Ovary (tissue), 3 donors: ENCODE data around the gene MRPL17.

Experiments used
- EP300 ChIP-seq: sonication (generic); formaldehyde crosslinking; IDR thresholded peaks from one replicate; pipeline ENCODE4 v1.6.1; 2017; ENCODE audit warnings: antibody characterized with exemption
- POLR2A ChIP-seq: fragments of 450-650 bp; IDR thresholded peaks from one replicate; pipeline ENCODE4 v1.6.1; 2017; ENCODE audit warnings: antibody characterized with exemption, mild to moderate bottlenecking, moderate library complexity
- TF ChIP-seq, protein P1 (sequence below), 3 donors: fragments of 450-650 bp in 2 of 3; fragments of 200-600 bp in 1 of 3; IDR thresholded peaks; one replicate each; pipeline versions ENCODE4 v1.5.1 to v1.8.0; 2016 to 2022; ENCODE audit warnings: antibody characterized with exemption in 3 of 3, mild to moderate bottlenecking in 1 of 3
- donor health status: DM: no; HTN: no; CAD: no.

DNA sequence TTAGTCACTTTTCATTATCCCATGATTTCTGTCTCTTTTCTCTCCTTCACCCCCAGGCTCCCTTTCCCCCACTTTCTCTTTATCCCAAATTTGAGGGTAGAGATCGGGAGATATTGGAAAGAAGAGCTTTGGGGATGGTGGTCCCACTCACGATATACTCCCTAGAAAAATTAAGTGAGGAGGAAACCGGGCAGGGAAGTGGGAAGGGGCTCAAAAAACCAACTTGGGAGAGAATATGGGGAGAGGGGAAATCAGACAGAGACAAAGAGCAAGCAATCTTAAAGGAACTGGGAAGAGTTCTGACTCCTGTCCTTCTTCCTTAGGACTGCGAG, 26.6 kb downstream of the MRPL17 start:
- TF ChIP-seq, protein P1, sequence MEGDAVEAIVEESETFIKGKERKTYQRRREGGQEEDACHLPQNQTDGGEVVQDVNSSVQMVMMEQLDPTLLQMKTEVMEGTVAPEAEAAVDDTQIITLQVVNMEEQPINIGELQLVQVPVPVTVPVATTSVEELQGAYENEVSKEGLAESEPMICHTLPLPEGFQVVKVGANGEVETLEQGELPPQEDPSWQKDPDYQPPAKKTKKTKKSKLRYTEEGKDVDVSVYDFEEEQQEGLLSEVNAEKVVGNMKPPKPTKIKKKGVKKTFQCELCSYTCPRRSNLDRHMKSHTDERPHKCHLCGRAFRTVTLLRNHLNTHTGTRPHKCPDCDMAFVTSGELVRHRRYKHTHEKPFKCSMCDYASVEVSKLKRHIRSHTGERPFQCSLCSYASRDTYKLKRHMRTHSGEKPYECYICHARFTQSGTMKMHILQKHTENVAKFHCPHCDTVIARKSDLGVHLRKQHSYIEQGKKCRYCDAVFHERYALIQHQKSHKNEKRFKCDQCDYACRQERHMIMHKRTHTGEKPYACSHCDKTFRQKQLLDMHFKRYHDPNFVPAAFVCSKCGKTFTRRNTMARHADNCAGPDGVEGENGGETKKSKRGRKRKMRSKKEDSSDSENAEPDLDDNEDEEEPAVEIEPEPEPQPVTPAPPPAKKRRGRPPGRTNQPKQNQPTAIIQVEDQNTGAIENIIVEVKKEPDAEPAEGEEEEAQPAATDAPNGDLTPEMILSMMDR (IDR thresholded peaks at IDR 0.05): no peak
- no peak for TF ChIP-seq EP300
- no peak for TF ChIP-seq POLR2A
